22Rv1 (cell line): ENCODE data around the gene TGM2.

Source experiments
- ZFX ChIP-seq: fragments of 450-650 bp; IDR thresholded peaks from 2 replicates; pipeline ENCODE4 v1.6.1; 2017; ENCODE audit warnings: antibody characterized with exemption, borderline replicate concordance
- TF ChIP-seq, protein P1 (sequence below): fragments of 450-650 bp; IDR thresholded peaks from 2 replicates; pipeline ENCODE4 v1.5.1; 2017; ENCODE audit warnings: mild to moderate bottlenecking

DNA sequence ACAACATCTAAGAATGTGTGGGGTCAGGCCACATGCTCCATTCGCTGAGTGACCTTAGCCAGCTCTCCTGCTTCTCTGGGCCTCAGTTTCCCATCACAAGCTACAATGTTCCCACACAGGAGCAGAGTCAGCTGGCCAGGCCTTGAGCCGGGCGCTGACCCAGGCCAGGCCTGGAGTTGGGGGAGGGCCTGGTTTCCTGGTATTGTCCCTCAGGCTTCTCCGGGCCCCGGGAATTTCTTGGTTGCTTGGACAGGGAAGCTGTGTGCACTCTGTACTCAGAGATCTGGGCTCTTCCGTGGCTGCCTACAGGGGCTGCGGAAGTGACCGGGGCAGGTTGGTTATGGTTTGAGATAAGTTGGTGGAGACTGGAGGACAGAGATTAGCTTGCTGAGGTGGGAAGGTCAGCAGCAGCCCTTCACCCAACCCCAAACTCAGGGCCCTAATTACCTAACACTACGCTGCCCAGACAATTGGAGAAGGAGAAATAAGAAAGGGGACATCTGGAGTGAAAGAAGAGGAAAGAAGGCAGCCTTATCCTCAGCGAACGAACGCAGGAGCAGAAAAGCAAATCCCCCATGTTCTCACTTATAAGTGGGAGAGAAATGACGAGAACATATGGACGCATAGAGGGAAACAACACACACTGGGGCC is 6.2 kb downstream of the TGM2 start:
- TF ChIP-seq, protein P1, sequence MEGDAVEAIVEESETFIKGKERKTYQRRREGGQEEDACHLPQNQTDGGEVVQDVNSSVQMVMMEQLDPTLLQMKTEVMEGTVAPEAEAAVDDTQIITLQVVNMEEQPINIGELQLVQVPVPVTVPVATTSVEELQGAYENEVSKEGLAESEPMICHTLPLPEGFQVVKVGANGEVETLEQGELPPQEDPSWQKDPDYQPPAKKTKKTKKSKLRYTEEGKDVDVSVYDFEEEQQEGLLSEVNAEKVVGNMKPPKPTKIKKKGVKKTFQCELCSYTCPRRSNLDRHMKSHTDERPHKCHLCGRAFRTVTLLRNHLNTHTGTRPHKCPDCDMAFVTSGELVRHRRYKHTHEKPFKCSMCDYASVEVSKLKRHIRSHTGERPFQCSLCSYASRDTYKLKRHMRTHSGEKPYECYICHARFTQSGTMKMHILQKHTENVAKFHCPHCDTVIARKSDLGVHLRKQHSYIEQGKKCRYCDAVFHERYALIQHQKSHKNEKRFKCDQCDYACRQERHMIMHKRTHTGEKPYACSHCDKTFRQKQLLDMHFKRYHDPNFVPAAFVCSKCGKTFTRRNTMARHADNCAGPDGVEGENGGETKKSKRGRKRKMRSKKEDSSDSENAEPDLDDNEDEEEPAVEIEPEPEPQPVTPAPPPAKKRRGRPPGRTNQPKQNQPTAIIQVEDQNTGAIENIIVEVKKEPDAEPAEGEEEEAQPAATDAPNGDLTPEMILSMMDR: no peak
- no peak for TF ChIP-seq ZFX
